Cardiac septum (tissue), 1 donor: ENCODE measurements around the gene DNAL4. TPM values are rescaled to one million over a fixed set of nuclear protein-coding genes. Genes with fewer than 3 reads are reported as not detected.
"Not testable (repeated sequence)": the region's sequence is repeated elsewhere in the genome, so short reads cannot be mapped to it uniquely, and the experiment has no call there.

Experiments used
- DNase-seq: peaks from one replicate; pipeline ENCODE4 v3.0.0-alpha.2; 2020; ENCODE audit warnings: low spot score
- intact Hi-C: fragments of 100-400 bp; cut with DNase I; formaldehyde crosslinking; loops from one replicate; pipeline ENCODE4 v1.14.0; 2022
- total RNA-seq: library from RNA; stranded (reverse); fragmentation: NEBNext Ultra II Directional; extraction: Animal tissue kit (Norgen Biotek cat#: 25700); gene quantifications from one replicate; pipeline ENCODE4 v1.2.1, GENCODE V29; 2021
- donor health status: DM: no; HTN: no; CAD: no.

Gene DNAL4
- total RNA-seq, 1 donor from 2014 or later, result 8.1 TPM

- intact Hi-C loops, result no loop called here
- no peak for DNase-seq
These were observed 34.8 kb upstream of the DNAL4 start for GRCh38 chr22:38828616-38829205.

GRCh38 chr22:38828191-38828590, 34.2 kb upstream of the DNAL4 start:
- DNase-seq, result no peak
- intact Hi-C loops, result no loop called here

GRCh38 chr22:38827510-38827909, 33.6 kb upstream of the DNAL4 start:
- intact Hi-C loops, result no loop called here
- DNase-seq, result no peak

- no peak for DNase-seq
- intact Hi-C loops, result no loop called here
These were observed 32.9 kb upstream of the DNAL4 start for GRCh38 chr22:38826801-38827200.

GRCh38 chr22:38826386-38826785, 32.4 kb upstream of the DNAL4 start:
- DNase-seq, result no peak
- intact Hi-C loops, result no loop called here

- no peak for DNase-seq
- intact Hi-C loops, result no loop called here
These were observed 30.6 kb upstream of the DNAL4 start for GRCh38 chr22:38824585-38824984.

- no peak for DNase-seq
- intact Hi-C loops, result no loop called here
These were observed 29.7 kb upstream of the DNAL4 start for GRCh38 chr22:38823637-38824036.

GRCh38 chr22:38823076-38823475, 29.1 kb upstream of the DNAL4 start:
- intact Hi-C loops, result no loop called here
- no peak for DNase-seq

GRCh38 chr22:38820020-38820419, 26.1 kb upstream of the DNAL4 start:
- intact Hi-C loops, result no loop called here
- no peak for DNase-seq

GRCh38 chr22:38819387-38819940, 25.5 kb upstream of the DNAL4 start:
- no peak for DNase-seq
- intact Hi-C loops, result no loop called here

- DNase-seq, result no peak
These were observed 23.3 kb upstream of the DNAL4 start for GRCh38 chr22:38817196-38817595.

GRCh38 chr22:38815842-38816241, 21.9 kb upstream of the DNAL4 start:
- DNase-seq, result no peak
- intact Hi-C loops, result no loop called here

More at GRCh38 chr22:38817196-38817595, 23.3 kb upstream of the DNAL4 start:
- intact Hi-C loops, result no loop called here

- intact Hi-C loops, result no loop called here
- DNase-seq, result no peak
These were observed 17.3 kb upstream of the DNAL4 start for GRCh38 chr22:38811241-38811640.

- DNase-seq, intact Hi-C loops: not testable (repeated sequence)
These were observed 11.2 kb upstream of the DNAL4 start for GRCh38 chr22:38805041-38805593.

- intact Hi-C loops, result no loop called here
- DNase-seq, result no peak
These were observed 8.8 kb upstream of the DNAL4 start for GRCh38 chr22:38802671-38803121.

- no peak for DNase-seq
- intact Hi-C loops, result loop anchor here (2.0 kb wide), 1 partner anchor 23 kb away; no protein-coding TSS in a partner anchor
These were observed 5.5 kb upstream of the DNAL4 start for GRCh38 chr22:38799265-38800002.

GRCh38 chr22:38798496-38798895, 4.6 kb upstream of the DNAL4 start:
- intact Hi-C loops, result no loop called here
- DNase-seq, result no peak

GRCh38 chr22:38796262-38796957, 2.5 kb upstream of the DNAL4 start:
- DNase-seq, result no peak
- intact Hi-C loops, result no loop called here

- intact Hi-C loops, result no loop called here
- no peak for DNase-seq
These were observed 1.6 kb upstream of the DNAL4 start for GRCh38 chr22:38795569-38795968.

- intact Hi-C loops, result no loop called here
These were observed 626 bp downstream of the DNAL4 start for GRCh38 chr22:38793317-38793716.

More at GRCh38 chr22:38793317-38793716, 626 bp downstream of the DNAL4 start:
- DNase-seq, result no peak
